KG1 (cell line): ENCODE data around the gene IFIT3.
"Not testable (repeated sequence)": the region's sequence is repeated elsewhere in the genome, so short reads cannot be mapped to it uniquely, and the experiment has no call there.

Experiments used
- DNase-seq: peaks from one replicate; lab custom pipeline; 2025; lab: John Stamatoyannopoulos, UW

Gene IFIT3

GRCh38 chr10:89327803-89328441 is at the start of gene IFIT3:
IFIT3 (plus strand) TSS chr10:89327997; CDS start chr10:89328074, 77 bp downstream.
- peak; percentile 42 for DNase-seq

- DNase-seq: no peak
Observed at GRCh38 chr10:89278034-89278535, 49.7 kb upstream of the IFIT3 start.

GRCh38 chr10:89278900-89279392 is 48.9 kb upstream of the IFIT3 start:
- DNase-seq: no peak

- no peak for DNase-seq
Observed at GRCh38 chr10:89279421-89279869, 48.4 kb upstream of the IFIT3 start.

GRCh38 chr10:89280508-89280907 is 47.3 kb upstream of the IFIT3 start:
- DNase-seq: no peak

GRCh38 chr10:89281606-89282395 is 46.0 kb upstream of the IFIT3 start:
- no peak for DNase-seq

GRCh38 chr10:89283025-89283935 is 44.5 kb upstream of the IFIT3 start:
- no peak for DNase-seq

- DNase-seq: no peak
Observed at GRCh38 chr10:89283936-89284475, 43.8 kb upstream of the IFIT3 start.

GRCh38 chr10:89284711-89285110 is 43.1 kb upstream of the IFIT3 start:
- DNase-seq: not testable (repeated sequence)

GRCh38 chr10:89285303-89285702 is 42.5 kb upstream of the IFIT3 start:
- DNase-seq: not testable (repeated sequence)

- no peak for DNase-seq
Observed at GRCh38 chr10:89294721-89295239, 33.0 kb upstream of the IFIT3 start.

GRCh38 chr10:89295597-89295996 is 32.2 kb upstream of the IFIT3 start:
- DNase-seq: no peak

GRCh38 chr10:89296220-89296648 is 31.6 kb upstream of the IFIT3 start:
- no peak for DNase-seq

GRCh38 chr10:89297356-89297755 is 30.4 kb upstream of the IFIT3 start:
- no peak for DNase-seq

- DNase-seq: no peak
Observed at GRCh38 chr10:89297791-89298190, 30.0 kb upstream of the IFIT3 start.

- no peak for DNase-seq
Observed at GRCh38 chr10:89299031-89299430, 28.8 kb upstream of the IFIT3 start.

- DNase-seq: no peak
Observed at GRCh38 chr10:89301232-89301631, 26.6 kb upstream of the IFIT3 start.

GRCh38 chr10:89301721-89302445 is 25.9 kb upstream of the IFIT3 start, which contains the start of gene IFIT2:
IFIT2 (plus strand) TSS chr10:89302046; CDS start chr10:89302124, 78 bp downstream.
- peak; percentile 80 for DNase-seq

- DNase-seq: no peak
Observed at GRCh38 chr10:89302625-89303024, 25.2 kb upstream of the IFIT3 start.

- DNase-seq: no peak
Observed at GRCh38 chr10:89303161-89303560, 24.6 kb upstream of the IFIT3 start.

GRCh38 chr10:89304026-89304425 is 23.8 kb upstream of the IFIT3 start:
- no peak for DNase-seq
